IPS-NIHi7 (cell line): ENCODE measurements around the gene RAB6B.

ENCODE experiments used
- DNase-seq: peaks from one replicate; pipeline ENCODE4 v3.0.0; 2012; ENCODE audit warnings: mixed read lengths; ENCODE audit errors: extremely low spot score

RAB6B gene

DNA sequence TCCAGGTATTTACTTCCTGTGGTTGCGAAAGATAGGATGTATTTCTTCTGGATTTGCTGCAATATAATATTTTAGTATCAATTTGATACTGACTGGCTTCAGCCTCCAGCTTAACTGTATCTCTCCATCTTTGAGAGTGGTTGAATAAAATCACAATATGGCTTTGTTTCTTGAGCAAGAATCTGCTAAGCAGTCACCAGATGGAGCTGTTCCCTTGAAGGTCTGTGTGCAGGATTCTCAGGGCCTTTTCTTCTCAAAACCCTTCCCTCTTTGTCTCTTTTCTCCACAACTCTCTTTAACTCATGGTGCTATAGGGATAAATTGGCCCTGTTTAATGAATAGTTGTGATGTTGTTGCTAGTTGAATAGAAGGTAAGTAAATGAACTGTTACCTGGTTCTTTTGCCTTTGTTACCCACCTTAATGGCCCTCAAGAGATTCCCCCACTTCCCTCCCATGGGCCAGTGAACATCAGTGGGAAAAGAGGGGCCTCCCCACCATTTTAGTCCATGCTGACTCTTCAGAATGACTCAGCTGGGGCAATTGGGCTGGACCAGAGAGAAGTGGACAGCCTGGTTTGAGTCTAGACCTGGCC lies 34.8 kb upstream of the RAB6B start:
- peak; percentile 58 for DNase-seq

DNA sequence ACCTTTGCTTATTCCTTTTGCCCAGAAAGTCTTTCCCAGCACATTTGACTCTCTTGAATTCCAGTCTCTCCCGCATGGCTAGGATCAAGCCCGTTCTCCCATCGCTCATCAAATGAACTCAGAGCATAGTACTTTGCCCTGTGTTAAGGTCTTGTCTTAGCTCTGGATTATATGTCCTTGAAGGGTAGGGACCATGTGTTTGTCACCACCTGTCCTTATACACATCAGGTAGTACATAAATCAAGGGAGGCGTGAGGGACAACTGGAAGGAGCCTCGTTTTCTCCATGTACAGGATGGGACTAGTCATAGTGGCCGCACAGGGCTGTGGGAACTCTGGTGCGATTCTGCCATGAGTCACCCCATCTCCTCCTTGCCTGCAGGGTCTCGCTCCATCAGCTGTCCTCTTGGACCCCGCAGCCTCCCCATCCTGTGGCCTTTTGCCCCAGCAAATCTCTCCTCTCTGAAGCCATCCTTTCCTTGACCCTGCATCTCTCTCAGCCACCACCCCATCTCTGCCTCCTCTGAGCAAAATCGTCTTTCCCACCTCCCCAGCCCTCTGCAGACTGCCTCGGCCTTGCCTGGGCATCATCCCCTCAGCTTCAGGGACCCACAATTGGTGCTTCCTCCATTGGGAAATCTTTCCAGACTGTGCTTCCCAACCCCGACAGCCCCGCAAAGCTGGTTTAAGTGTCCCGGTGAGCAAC lies 33.4 kb upstream of the RAB6B start:
- DNase-seq, result no peak

DNA sequence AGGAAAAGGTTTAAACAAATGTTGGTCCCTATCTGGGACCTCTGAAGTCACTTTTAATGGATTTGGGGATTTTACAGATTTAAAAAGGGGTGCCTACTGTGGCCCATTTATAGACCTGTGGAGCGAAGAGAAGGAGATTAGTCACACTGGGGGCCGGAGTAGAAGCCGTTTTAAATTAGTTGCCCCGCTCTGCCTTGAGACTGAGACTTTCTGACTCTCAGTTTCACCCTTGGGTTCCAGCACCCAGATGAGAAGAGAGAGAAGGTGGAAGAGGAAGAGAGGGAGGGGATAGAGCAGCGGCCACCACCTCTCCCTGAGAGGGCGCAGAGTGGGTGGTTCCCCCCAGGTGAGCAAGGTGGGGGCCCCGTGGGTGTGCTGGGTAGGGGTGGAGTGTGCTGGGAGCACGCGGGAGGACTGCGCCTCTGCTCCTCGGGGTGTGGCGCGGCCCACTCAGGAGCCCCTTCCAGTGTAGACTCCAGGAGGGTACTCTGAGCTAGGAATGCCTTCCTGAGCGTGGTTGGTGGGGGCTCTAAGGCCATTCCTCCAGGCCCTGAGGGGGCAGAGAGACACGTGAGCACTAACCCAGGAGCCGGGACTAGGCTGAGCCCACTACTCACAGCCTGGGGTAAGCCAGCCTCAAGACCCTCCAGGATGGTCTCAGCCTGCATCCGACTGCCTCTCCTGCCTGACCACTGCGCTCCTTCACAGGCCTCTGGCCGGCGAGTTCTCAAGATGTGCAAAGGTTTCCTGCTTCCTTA lies 32.6 kb upstream of the RAB6B start:
- DNase-seq, result no peak

DNA sequence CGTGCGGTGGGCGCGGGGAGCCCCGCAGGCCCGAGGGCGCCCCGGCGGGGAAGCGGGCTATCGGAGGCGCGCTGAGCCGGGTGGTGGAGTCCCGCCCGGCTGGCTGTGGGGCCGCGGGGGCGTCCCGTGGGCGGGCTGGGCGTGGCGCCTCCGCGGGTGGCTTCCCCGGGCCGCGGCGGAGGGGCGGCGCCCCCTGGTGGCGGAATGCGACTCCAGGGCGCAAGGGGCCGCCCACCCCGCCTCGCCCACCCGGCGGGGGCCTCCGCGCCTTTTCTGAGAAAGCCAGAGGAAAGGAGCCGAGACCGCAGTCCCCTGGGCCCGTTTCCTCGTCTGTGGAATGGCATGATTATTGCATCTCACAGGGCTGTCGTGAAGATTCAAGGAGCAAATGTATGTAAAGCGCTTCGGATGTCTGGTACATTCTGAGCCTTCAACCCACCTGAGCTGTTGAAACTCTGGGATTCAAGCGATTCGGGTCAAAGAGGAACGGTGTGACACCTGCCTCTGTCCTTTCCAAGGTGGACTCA lies 31.9 kb upstream of the RAB6B start:
- peak; percentile 87 for DNase-seq

DNA sequence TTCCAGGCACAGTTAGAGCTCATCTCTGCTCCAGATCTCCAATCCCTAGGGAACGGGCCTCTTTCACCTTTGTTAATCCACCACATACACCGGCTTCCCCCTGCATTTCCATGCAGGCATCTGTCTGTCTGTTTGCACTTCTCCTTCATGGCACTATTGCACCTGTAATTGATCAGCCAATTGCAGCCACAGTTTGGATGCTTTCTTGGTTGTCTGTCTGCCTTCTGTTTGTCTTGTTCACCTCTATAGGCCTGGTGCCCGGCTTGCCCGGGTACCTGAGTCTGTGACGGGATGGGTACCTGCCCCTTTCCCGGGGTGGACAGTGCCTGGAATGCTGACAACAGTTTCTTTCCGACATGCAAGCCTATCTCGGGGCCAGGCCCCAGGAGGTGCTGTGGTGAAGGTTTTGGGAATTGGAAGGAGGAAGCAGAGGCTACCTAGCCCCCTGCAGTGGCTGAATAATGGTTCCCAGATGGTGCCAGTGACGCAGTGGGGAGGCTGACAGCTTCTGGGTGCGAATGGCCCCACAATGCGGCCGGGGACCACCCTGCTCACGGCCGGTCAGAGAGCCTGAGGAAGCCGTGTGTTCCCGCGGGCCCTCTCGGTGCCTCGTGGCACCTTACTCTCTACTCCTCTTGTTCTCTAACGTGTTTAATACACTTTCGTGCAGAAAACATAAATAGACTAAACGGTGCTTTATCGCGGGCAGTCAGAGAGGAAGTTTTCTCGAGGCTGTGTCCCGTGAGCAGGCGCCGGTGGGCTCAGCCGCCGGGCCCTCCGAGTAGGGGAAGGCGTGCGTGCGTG lies 31.3 kb upstream of the RAB6B start:
- peak; percentile 69 for DNase-seq

DNA sequence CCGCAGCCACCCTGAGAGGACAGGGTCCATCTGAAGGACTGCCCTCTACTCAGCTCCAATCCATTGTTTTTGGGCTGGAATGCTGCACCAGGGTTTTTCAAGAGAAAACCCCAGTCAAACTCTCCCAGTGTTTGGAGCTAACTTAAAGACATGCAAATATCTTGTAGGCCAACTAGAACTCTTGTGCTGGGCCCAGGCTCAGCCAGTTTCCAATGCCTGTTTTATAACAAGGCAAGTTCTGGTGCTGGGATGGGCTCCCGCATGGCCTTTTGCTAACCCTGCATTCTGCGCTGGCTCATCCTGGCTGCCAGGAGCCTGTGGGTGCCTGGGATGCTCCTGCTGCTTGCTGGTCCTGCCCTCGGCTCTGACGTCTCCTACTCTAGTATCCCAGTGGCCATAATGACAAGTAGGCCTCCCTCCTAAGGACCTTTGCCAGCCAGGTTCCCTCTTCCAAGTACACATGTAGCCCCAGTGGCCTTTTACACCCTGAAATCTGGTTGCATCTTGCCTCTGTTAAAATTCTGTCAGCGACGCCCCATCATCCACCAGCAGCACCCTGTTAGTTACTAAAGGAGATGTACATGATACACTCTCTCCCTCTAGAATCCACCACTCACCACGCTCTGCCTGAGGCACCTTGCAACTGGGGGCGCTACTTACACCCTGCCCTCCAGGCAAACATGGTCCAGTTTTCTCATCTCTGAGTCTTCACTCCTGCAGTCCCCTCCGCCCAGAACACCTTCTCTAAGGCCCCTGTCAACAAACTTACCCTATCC lies 30.5 kb upstream of the RAB6B start:
- DNase-seq, result peak; percentile 15

DNA sequence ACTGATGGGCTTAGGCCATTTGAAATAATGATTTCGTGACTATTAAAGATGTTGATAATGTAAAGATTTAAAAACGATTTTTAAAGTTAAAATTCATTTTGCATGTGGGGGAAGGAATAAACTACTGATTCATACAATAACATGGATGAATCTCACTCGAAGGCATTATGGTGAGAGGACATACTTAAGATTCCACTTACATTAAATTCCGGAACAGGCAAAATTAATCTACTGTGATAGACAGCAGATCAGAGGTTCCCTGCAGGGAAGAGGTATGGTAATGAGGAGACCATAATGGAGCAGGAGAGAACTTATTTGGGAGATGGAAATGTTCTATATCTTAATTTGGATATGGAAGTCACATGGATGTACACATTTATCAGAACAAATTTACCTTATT lies 28.4 kb upstream of the RAB6B start:
- DNase-seq, result no peak

DNA sequence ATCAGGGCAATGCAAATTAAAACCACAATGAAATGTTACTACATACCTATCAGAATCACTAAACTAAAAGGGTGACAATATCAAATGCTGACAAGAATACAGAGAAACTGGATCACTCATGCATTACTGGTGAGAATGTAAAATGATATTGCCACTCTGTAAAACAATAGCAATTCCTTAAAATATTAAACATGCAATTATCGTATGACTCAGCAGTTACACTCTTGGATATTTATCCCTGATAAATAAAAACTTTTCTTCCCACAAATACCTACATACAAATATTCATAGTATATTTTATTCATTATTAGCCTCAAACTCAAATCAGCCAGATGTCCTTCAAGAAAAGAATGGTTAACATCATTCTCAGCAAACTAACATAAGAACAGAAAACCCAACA lies 25.9 kb upstream of the RAB6B start:
- DNase-seq, result no peak

DNA sequence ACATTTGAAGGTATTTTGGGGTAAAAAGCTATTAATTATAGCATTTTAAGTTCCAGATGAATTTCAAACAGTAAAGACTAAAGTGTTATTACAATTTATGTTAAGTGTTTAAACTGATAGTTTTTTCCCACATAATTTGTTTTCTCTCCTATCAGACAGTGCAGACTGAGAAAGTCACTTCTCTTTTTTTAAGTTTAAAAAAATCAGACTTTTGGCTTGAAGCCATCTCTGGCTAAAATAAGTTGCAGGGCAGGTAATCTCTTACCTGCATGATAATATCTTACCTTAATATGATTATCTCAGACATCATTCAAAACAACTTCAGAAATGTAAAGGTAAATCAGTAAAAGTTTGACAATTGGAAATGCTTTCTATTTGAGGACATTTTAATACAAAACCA lies 21.5 kb upstream of the RAB6B start:
- no peak for DNase-seq

DNA sequence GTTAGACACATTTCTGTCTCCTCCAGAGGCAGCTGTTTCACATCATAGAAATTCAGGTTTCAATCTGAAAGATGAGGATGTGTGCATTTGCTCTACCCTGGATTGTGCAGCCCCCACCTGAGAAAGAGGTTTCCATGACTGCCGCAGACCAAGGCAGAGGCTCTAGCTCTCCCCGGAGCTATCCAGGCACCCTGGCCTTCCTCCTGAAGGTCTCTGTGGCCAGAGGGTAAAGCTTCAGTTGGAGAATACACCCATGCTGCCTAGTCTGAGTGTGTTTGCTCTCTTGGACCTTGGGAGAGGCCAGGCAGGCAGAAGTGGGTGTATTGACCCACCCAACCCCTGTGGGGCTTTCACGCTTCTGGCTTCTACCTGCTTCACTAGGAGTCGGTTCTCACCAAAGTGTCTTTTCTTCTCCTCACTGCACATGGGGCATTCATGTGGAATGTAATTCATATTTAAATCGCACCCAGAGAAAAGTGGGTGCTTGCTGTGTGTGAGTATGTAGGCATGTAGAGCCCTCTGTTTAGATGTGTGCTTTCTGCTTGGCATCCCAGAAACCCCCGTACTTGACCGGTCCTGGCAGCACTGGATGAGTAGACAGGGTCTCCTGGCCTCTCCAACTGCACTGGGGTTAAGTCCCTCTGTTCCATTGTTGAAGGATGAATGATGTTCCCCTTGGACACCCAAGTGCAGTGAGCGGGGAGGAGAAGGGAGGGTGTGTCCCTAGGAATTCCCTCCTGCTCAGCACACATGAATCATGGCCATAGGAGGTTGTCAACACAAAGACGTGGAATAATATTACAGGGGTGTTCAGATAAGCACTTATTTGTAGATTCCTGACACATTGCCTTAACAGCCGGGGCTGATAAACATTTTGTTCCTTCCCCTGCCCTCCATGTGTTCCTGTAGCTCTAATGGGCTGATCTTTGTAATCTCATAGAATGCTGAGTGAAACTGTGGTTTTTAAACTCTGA lies 20.3 kb upstream of the RAB6B start:
- DNase-seq, result no peak

DNA sequence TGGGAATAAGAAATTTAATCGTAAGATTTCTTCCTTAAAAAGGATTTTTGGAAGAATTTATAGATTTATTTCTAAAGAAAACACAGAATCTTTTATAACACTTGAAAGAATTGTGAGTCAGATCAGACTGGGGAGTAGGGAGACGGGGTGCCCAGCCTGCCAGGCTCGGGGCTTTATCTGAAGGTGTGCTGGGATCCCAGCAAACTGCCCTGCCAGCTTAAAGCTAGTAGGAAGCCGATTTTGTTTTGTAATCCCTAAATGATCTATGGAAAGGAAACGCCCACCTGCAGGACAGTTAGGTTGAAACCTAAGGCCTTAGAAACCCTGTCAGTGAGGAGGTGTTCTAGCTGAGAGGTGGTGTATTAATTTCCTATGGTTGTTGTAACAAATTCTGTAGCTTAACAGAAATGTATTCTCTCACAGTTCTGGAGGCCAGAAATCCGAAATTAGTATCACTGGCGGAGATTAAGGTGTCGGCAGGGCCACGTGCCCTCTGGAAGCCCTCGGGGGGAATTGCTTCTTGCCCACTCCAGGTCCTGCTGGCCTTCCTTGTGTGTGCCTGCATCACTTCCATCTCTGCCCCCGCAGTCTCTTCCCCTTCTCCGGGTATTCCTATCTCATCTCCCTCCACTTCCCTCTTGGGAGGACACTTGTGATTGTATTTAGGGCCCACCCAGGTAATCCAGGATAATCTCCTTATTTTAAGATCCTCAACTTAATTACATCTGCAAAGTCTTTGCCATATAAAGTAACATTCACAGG lies 19.3 kb upstream of the RAB6B start:
- no peak for DNase-seq

DNA sequence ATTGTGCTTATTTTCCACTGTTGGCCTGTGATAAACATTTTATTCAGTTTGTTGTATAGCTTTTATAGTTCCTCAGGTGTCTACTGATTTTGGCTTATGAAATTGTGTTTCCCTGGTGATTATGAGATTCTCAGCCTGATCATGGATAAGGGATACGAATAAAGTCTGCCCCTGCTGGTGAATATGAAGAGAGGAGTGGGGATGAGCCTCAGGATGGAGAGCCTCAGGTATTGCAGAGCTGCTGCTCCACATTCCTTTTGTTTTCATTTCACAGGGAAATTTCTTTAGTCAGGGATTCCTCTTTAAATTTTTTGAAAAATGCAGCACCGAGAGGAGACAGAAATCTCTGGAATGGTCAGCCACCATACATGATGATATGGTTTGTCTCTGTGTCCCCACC lies 14.7 kb upstream of the RAB6B start:
- peak; percentile 50 for DNase-seq

DNA sequence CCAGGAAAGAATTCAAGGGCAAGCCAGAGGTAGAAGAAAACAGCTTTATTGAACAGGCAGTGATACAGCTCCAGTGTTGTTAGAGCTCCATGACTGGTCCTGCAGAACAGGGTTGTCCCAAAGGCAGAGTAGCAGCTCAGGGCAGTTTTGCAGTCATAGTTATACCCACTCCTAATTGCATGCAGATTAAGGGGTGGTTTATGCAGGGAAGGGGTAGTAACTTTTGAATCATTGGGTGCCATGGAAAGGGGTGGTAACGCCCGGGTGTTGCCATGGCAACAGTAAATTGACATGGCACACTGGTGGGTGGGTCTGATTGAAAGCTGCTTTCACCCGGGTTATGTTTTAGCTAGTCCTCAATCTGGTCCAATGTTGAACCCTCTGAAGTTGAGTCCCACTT lies 9.7 kb upstream of the RAB6B start:
- no peak for DNase-seq

DNA sequence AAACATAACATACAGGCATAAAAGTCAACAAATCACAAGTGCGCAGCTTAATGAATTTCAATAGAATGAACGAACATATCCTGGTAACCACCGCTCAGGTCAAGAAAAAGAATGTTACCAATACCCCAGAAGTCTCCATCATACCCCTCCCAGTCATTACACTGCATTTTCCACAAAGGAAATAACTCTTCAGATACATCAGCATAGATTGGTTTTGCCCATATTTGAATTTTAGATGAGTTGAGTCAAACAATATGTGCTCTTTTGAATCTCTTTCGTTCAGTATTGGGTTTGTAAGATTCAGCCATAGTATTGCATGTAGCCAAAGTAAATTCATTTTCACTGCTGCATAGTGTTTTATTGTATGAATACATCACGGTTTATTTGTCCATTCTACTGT lies 6.2 kb upstream of the RAB6B start:
- no peak for DNase-seq

DNA sequence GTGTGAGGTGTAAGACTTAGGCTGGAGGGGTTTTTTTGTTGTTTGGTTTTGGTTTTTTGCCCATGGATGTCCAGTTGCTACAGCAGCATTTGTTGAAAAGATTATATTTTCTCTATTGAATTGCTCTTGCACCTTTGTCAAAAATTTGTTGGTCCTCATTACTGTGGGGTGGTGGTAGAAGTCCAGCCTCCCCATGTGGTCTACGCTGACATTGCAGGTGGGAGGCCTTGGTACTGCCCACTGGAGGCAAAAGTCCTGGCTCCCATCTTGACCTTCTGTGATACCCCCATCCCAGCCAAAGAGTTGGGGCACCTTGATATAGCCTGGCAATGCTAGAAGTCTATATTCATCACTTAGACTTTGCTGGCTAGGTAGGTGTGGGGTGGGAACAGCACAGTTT lies 5.4 kb upstream of the RAB6B start:
- peak; percentile 34 for DNase-seq

DNA sequence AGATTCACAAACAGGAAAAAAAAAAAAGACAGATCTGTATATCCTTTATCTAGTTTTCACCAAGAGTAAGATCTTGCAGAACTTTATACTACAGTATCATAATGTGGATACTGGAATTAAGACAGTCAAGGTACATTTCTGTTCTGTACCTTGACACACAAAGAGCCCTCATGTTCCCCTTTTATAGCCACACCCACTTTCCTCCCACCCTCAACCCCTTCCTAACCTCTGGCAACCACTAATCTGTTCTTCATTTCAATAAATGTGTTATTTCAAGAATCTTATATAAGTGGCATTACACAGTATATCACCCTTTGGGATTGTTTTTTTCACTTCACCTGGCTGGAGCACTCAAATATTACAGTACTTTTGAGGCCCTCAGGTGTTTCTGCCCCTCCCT lies 3.6 kb upstream of the RAB6B start:
- DNase-seq, result no peak

DNA sequence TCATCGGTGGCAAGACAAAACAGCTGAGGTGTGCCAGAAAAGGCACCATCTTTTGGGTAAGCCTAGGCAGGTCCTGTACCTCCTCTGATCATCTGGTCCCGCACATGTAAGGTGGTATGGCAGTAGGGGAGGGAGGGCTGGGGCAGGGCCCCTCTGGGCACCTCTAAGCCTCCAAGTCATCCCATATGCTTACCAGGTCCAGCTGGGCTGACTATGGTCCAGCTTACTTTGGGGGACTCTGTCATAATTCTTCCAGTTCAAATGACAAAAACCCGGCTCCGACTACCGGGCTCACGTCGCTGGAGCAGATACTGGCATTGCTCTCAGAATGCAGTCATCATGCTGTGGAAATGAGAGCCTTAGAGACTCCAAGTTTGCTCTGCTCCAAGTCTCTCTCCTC lies 1.9 kb upstream of the RAB6B start:
- no peak for DNase-seq

DNA sequence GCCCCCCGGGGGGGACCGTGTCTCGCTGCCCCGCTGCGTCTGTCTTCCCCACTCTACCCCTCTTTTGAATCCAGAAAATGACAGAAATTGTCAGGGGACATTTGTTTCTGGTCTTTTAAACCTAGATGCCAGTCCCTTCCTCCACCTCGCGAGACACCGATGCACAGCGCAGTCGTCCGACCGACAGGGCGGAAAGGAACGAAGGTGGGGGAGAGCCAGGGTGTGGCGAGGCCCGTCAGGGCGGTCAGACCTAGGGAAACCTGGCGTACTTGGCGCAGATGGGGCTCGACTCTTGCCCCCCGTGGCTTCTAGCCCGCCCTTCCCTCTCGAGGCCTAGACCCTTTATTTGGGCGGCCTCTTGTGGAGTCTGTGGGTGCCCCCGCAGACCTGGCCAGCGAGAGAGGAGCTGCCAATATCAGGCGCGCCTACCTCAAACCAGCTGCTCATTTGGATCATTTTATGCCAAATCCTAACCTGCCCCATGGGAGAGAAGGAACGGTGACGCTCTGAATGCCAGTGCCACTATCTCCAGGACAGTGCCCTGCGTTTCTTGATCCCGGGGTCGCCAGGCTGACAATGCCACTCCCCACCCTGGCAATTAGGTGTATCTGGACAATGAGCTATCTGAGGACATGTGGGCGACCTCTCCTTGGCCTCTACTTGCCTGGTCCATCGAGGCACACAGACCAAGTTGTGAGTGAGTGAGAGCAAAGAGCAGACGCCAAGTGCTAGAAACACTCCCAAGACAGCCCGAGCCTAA lies 500 bp upstream of the RAB6B start:
- DNase-seq, result peak; percentile 45
